K562 (cell line): ENCODE data around the gene UBR3. TPM values are rescaled to one million over a fixed set of nuclear protein-coding genes. Genes with fewer than 3 reads are reported as not detected.

Source experiments
- FOXP4 ChIP-seq: sonication (generic); formaldehyde crosslinking; IDR thresholded peaks from 2 replicates; pipeline ENCODE4 v1.8.0; 2022; ENCODE audit warnings: mild to moderate bottlenecking, missing genetic modification reagents, borderline replicate concordance
- HDAC3 ChIP-seq: fragments of 450-650 bp; IDR thresholded peaks from 2 replicates; pipeline ENCODE4 v1.6.1; 2018; ENCODE audit warnings: borderline replicate concordance, mild to moderate bottlenecking, moderate library complexity; ENCODE audit not compliant: partially characterized antibody
- MCM3 ChIP-seq: fragments of 450-650 bp; IDR thresholded peaks from 2 replicates; pipeline ENCODE4 v1.6.1; 2016
- MGA ChIP-seq: fragments of 450-650 bp; IDR thresholded peaks from 2 replicates; pipeline ENCODE4 v1.6.1; 2016; ENCODE audit warnings: mild to moderate bottlenecking, moderate library complexity
- PKNOX1 ChIP-seq: fragments of 450-650 bp; IDR thresholded peaks from 2 replicates; pipeline ENCODE4 v1.6.1; 2016
- THRA ChIP-seq: fragments of 450-650 bp; IDR thresholded peaks from 2 replicates; pipeline ENCODE4 v1.6.1; 2017; ENCODE audit warnings: mild to moderate bottlenecking, moderate library complexity
- ZBTB1 ChIP-seq: sonication (generic); formaldehyde crosslinking; IDR thresholded peaks from 2 replicates; pipeline ENCODE4 v1.8.1; 2023; ENCODE audit warnings: missing genetic modification reagents, low read depth, mild to moderate bottlenecking, borderline replicate concordance
- polyA plus RNA-seq, 8 experiments: library from polyadenylated mRNA; depleted of rRNA in 4 of 8; stranded (reverse) in 5 of 8; unstranded in 3 of 8; fragments of >200 nt; fragmentation: Nextera tagmentation in 2 of 8; fragmentation: Illumina TruSeq in 1 of 8; extraction: Ambion mirVana in 2 of 8; extraction: Trizol in 1 of 8; gene quantifications; 2 replicates each; pipeline versions ENCODE4 v1.2.1 to v1.2.3, GENCODE V29; 2011 to 2014; ENCODE audit warnings: inconsistent platforms in 1 of 8, missing spikeins in 1 of 8
- total RNA-seq, 7 experiments: library from RNA; depleted of rRNA in 6 of 7; stranded (reverse); fragments of >200 nt in 6 of 7; fragmentation: Illumina TruSeq in 2 of 7; extraction: Trizol in 2 of 7; gene quantifications; 2 replicates each; pipeline versions ENCODE4 v1.2.1 to v1.2.3, GENCODE V29; 2011 to 2021; ENCODE audit warnings: low replicate concordance in 1 of 7

Gene UBR3
- total and polyA plus RNA-seq, 9 of the 15 experiments (the other 6 are each of a cell fraction or from before 2014, with no cell fraction given), result 14.4 to 63.5 (median 40.4) TPM

- TF ChIP-seq FOXP4 (CRISPR knock-in tag) (no peak), ZBTB1 (no peak), THRA (no peak), MCM3 (no peak), HDAC3 (no peak), MGA (peak; percentile 48), PKNOX1 (peak; percentile 54)
Observed at GRCh38 chr2:169839954-169840746, 12.9 kb downstream of the UBR3 start (continued).
